Non-pigmented ciliary epithelial cell (primary cell): ENCODE results near the gene KAT5.
A peak's percentile ranks its signal among the peaks of the same experiment; 100 is the strongest.
"Not testable (repeated sequence)": the region's sequence is repeated elsewhere in the genome, so short reads cannot be mapped to it uniquely, and the experiment has no call there.

Experiments used
- DNase-seq: peaks from one replicate; pipeline ENCODE4 v3.0.0-alpha.2; 2010; ENCODE audit warnings: low read depth

KAT5 gene

DNA sequence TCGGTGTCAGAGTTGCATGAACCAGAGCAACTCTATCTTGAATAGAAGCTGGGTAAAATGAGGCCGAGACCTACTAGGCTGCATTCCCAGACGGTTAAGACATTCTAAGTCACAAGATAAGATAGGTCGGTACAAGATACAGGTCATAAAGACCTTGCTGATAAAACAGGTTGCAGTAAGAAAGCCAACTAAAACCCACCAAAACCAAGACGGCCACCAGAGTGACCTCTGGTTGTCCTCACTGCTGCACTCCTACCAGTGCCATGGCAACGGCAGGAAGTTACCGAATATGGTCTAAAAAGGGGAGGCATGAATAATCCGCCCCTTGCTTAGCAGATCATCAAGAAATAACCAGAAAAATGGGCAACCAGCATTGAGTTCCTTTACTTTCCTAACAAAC, 2.4 kb upstream of the KAT5 start:
- no peak for DNase-seq

DNA sequence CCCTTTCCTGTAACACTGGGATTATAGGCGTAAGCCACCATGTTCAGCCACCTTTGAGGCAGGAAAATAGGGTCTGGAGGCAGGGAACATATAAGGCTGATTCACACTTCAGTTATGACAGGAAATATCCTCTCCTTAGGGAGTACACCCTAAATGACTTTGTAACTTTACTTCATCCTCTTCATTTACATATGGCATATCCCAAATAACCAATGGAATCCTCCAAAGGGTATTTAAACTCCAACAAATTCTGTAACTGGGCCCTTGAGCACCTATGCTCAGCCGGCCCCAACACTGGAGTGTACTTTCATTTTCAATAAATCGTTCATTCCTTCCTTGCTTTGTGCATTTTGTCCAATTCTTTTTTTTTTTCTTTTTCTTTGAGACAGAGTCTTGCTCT, 1.6 kb upstream of the KAT5 start:
- no peak for DNase-seq

GRCh38 chr11:65712633-65713076, 603 bp downstream of the KAT5 start:
- DNase-seq, result no peak

DNA sequence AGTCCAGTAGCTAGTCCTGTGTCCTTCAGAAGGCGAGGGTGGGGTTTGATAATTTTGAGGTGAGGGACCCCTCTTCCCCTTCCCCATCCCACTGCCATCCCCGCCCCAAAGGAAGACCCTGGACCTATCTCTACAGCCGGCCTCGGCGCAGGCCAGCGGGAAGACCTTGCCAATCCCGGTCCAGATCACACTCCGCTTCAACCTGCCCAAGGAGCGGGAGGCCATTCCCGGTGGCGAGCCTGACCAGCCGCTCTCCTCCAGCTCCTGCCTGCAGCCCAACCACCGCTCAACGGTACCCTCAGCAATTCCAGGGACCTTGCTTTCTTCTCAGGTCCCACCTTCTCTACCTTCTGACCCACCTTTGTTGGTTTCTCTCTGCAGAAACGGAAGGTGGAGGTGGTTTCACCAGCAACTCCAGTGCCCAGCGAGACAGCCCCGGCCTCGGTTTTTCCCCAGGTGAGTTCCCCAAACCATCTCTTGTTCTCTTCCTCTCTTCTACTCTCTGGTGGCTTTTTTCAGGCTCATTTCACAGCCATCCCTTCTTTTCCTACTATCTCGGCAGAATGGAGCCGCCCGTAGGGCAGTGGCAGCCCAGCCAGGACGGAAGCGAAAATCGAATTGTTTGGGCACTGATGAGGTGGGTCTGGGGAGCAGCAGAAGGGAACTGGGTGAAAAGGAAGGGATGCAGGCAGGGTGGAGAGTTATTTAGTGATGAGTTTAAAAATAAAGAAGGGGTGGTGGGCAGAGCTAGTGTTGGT, 1.3 kb downstream of the KAT5 start:
- DNase-seq, result no peak

- DNase-seq, result no peak
Observed at GRCh38 chr11:65714433-65714832, 2.4 kb downstream of the KAT5 start.

GRCh38 chr11:65716302-65716701, 4.2 kb downstream of the KAT5 start:
- no peak for DNase-seq

GRCh38 chr11:65716774-65717405, 4.8 kb downstream of the KAT5 start:
- no peak for DNase-seq

- DNase-seq, result no peak
Observed at GRCh38 chr11:65717906-65718305, 5.9 kb downstream of the KAT5 start.

GRCh38 chr11:65718531-65718930, 6.5 kb downstream of the KAT5 start:
- DNase-seq, result no peak

GRCh38 chr11:65718964-65719492, 7.0 kb downstream of the KAT5 start:
- no peak for DNase-seq

- no peak for DNase-seq
Observed at GRCh38 chr11:65719871-65720210, 7.8 kb downstream of the KAT5 start.

DNA sequence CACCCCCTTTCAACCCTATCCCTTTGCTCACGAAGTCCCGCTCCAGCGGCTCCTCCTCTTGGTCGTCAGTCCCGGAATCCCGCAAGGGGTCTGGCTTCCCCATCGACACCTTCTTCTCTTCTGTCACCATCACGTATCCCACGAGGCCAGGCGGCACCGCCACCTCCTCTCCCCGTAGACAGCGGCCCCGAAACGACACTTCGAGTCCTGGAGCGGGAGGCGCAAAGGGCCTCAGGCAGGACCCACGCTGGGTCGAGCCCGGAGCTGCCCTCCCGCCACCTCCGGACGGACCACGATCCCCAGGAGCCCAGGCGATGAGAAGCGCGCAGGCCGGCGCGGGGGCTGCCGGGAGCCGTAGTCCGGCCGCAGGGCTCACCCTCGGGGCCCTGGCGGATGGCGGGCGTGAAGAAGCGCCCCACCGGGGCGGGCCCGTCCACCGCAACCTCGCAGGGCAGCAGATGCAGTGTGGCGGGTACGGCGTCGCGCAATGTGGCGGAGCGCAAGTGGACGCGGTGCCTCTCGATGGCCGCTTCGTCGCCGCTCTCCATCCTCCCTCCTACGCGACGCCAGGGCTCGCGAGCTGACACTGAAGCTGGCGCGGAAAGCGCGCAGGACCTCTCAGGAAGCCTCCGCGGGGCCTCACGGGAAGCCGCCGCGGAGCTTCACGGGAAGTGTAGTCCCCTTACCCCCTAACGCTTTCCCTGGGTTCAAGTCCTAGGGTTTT, 8.3 kb downstream of the KAT5 start, which contains the start of gene RNASEH2C:
Gene RNASEH2C (minus strand): TSS at position 588 of the 724 bp plus-strand sequence. CDS start 40 bp downstream, at position 548.
- DNase-seq, result peak; percentile 28

DNA sequence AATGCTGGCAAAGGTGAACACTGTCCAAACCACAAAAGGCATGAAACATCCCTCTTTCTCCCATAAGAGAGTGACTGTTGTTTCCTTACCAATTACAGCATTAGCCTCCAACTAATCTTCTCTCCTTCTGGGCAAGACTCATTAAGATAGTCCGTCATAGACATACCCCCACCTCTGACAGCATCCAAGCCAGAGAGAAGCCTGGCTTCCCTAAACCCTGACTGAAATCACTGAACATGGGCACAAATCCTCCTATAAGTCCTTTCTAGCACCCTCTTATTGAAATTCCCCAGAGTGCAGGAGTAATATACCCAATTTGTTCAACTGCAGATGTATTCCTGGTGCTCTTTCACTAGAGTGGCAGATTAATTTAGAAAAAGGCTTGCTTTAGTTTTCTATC, 10.2 kb downstream of the KAT5 start:
- no peak for DNase-seq

GRCh38 chr11:65726660-65727059, 14.6 kb downstream of the KAT5 start:
- DNase-seq, result no peak

GRCh38 chr11:65727865-65728264, 15.8 kb downstream of the KAT5 start:
- no peak for DNase-seq

- DNase-seq, result no peak
Observed at GRCh38 chr11:65730461-65730860, 18.4 kb downstream of the KAT5 start.

- DNase-seq, result not testable (repeated sequence)
Observed at GRCh38 chr11:65735111-65735510, 23.1 kb downstream of the KAT5 start.

DNA sequence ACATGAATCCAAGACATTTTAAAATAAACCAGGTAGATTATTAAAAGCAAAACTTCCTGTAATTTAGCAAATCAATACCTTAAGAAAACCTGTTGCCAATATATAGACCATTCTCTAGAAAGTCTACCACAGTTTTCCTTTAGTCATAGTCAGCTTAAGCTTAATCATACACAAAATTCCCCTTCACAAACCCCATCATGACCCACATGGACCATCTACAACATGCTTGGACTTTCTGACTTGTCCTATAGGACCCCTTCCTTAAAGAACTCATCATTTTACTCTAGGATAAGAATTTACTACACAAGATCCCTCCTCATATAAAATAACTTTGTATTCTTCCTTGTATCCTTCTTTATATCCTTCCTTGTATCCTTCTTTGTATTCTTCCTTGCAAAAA, 24.8 kb downstream of the KAT5 start:
- no peak for DNase-seq

GRCh38 chr11:65739022-65739421, 27.0 kb downstream of the KAT5 start:
- DNase-seq, result no peak

DNA sequence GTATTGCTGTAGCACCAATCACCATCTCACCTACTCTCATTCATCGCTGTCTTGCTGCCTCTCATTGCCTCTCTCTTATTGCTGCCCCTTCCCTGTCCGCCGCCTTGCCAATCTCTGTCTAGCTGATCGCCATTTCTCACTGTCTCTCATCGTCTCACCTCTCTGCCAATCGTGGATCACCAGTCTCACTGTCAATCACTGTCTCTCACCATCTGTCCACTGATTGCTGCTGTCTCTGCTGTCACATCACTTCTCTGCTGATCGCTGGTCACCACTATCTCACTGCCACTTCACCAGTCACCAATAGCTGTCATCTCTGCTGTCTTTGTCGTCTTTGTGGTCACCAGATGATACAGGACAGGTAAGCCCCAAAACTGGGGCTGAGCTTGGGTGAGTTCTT, 29.1 kb downstream of the KAT5 start:
- no peak for DNase-seq

DNA sequence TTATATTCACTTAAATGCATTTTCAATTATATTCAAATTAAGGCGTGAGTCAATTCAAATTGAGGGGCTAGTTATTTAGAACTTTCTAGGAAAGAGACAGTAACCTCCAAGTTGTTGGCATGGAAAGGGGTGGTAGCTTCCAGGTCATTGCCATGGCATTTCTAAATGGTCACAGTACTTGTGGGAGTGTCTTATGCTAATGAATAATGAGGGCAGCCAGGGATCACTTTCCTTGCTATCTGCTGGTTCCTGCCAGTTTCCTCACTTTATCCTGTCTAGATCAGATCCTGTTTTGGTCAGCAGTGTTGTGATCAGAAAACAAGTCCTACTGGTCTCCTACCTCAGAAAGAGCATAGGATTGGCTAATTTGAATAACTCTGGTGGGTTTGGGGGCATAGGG, 30.3 kb downstream of the KAT5 start:
- no peak for DNase-seq

DNA sequence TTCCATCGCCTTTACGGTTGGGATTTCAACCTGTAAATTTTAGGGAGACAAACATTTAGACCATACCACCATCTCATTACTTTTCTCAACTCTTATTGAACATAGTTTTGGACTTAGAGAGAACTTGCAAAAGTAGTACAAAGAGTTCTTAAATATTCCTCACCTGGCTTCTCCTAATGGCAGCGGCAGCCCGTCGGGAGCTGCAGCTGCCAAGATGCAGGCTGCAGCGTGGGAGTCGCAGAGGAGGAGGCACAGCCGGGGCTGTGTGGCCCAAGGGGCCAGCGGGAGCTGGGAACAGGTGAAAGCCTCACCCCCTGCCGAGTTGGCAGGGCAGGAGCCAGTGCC, 31.6 kb downstream of the KAT5 start:
- no peak for DNase-seq
